Smooth muscle cell (in vitro differentiated cells): Measurements from ENCODE around the gene GFI1B. TPM values are rescaled to one million over a fixed set of nuclear protein-coding genes. Genes with fewer than 3 reads are reported as not detected.
"Not testable (repeated sequence)": the region's sequence is repeated elsewhere in the genome, so short reads cannot be mapped to it uniquely, and the experiment has no call there.

Experiments
- DNase-seq: peaks from one replicate; lab custom pipeline; 2025; ENCODE audit not compliant: unreplicated experiment; lab: John Stamatoyannopoulos, UW
- H2AFZ ChIP-seq: fragments of 200-600 bp; sonication (generic); 2 replicates; pipeline ENCODE4 v1.6.0; 2016; ENCODE audit warnings: antibody characterized with exemption, low read depth, mild to moderate bottlenecking
- H3F3A ChIP-seq: fragments of 200-600 bp; sonication (generic); 2 replicates; pipeline ENCODE4 v1.6.0; 2017; ENCODE audit warnings: antibody characterized with exemption, low read depth
- H3K27ac ChIP-seq: fragments of 200-600 bp; sonication (generic); 2 replicates; pipeline ENCODE4 v1.5.1; 2016; ENCODE audit warnings: low read depth, mild to moderate bottlenecking
- H3K27me3 ChIP-seq: fragments of 200-600 bp; sonication (generic); 2 replicates; pipeline ENCODE4 v1.6.1; 2016; ENCODE audit warnings: low read depth, mild to moderate bottlenecking
- H3K36me3 ChIP-seq: fragments of 200-600 bp; sonication (generic); 2 replicates; pipeline ENCODE4 v1.5.1; 2016; ENCODE audit warnings: low read depth
- H3K4me1 ChIP-seq: fragments of 200-600 bp; sonication (generic); 2 replicates; pipeline ENCODE4 v1.5.1; 2016; ENCODE audit warnings: low read depth
- H3K4me2 ChIP-seq: fragments of 200-600 bp; sonication (generic); 2 replicates; pipeline ENCODE4 v1.6.0; 2016; ENCODE audit warnings: mild to moderate bottlenecking
- H3K4me3 ChIP-seq: fragments of 200-600 bp; sonication (generic); 2 replicates; pipeline ENCODE4 v1.5.1; 2016; ENCODE audit warnings: mild to moderate bottlenecking
- H3K79me2 ChIP-seq: fragments of 200-600 bp; sonication (generic); 2 replicates; pipeline ENCODE4 v1.6.0; 2016; ENCODE audit warnings: low read depth, mild to moderate bottlenecking
- H3K9ac ChIP-seq: fragments of 200-600 bp; sonication (generic); 2 replicates; pipeline ENCODE4 v1.6.0; 2016; ENCODE audit warnings: low read depth
- H3K9me3 ChIP-seq: fragments of 200-600 bp; sonication (generic); replicated peaks from 2 replicates; pipeline ENCODE4 v1.5.1; 2016; ENCODE audit warnings: low read depth
- H4K20me1 ChIP-seq: fragments of 200-600 bp; sonication (generic); 2 replicates; pipeline ENCODE4 v1.6.0; 2016; ENCODE audit warnings: low read depth
- CTCF ChIP-seq: fragments of 200-600 bp; sonication (generic); IDR thresholded peaks from 2 replicates; pipeline ENCODE4 v1.5.1; 2017; ENCODE audit warnings: borderline replicate concordance, mild to moderate bottlenecking, antibody characterized with exemption; ENCODE audit not compliant: insufficient read depth, poor library complexity, severe bottlenecking
- WGBS: methylation state at CpG from one replicate; pipeline ENCODE4 v1.1.7; 2016; ENCODE audit warnings: low lambda C conversion rate; 5-methylcytosine and 5-hydroxymethylcytosine counted together
- polyA plus RNA-seq: library from polyadenylated mRNA; unstranded; fragments of >200 nt; fragmentation: Nextera tagmentation; extraction: Ambion mirVana; gene quantifications from 2 replicates; pipeline ENCODE4 v1.2.1, GENCODE V29; 2016
- total RNA-seq: library from RNA; depleted of rRNA; stranded (reverse); fragments of >200 nt; gene quantifications from 2 replicates; pipeline ENCODE4 v1.2.3, GENCODE V29; 2014

Gene GFI1B
- total and polyA plus RNA-seq, 2 experiments from 2014 or later, result not detected

- Histone ChIP-seq H3K27me3 (no peaks in the 10 kb centered on the region), H3K4me1 (no peaks in the 10 kb centered on the region), H3K79me2 (no peaks in the 10 kb centered on the region), H3K36me3 (no peaks in the 10 kb centered on the region), H3K9me3 (no peaks in the 10 kb centered on the region), H2AFZ (no peak overlapping the region), H3K9ac (no peak overlapping the region), H3K4me2 (no peak overlapping the region), H4K20me1 (no peaks in the 10 kb centered on the region), H3K4me3 (no peak overlapping the region), H3F3A (no peaks in the 10 kb centered on the region), H3K27ac (no peak overlapping the region)
- DNase-seq, result no peak
- WGBS, result 90% methylated on average over 14 of the region's 14 CpGs
- no peak for TF ChIP-seq CTCF
These were observed 9.9 kb downstream of the GFI1B start for GRCh38 chr9:132988244-132989013.

- no peaks in the 10 kb centered on the region for H3K9me3 ChIP-seq
These were observed 10.5 kb downstream of the GFI1B start for GRCh38 chr9:132989014-132989310.

GRCh38 chr9:132989414-132989996 is 11.0 kb downstream of the GFI1B start:
- H3K4me2 ChIP-seq, result no peak overlapping the region
- 89% methylated on average over 23 of the region's 23 CpGs for WGBS
- H3K9ac ChIP-seq, result no peak overlapping the region
- no peak overlapping the region for H3K27ac ChIP-seq
- H3K9me3 ChIP-seq, result no peaks in the 10 kb centered on the region
- DNase-seq, result no peak
- peaks cover 4% of the 10 kb centered on the region for H3K4me1 ChIP-seq
- H3K27me3 ChIP-seq, result no peaks in the 10 kb centered on the region
- no peaks in the 10 kb centered on the region for H3F3A ChIP-seq
- H3K79me2 ChIP-seq, result no peaks in the 10 kb centered on the region
- no peaks in the 10 kb centered on the region for H3K36me3 ChIP-seq
- no peaks in the 10 kb centered on the region for H4K20me1 ChIP-seq
- no peak for TF ChIP-seq CTCF
- H2AFZ ChIP-seq, result no peak overlapping the region
- H3K4me3 ChIP-seq, result no peak overlapping the region

More at GRCh38 chr9:132989014-132989310, 10.5 kb downstream of the GFI1B start:
- no peaks in the 10 kb centered on the region for H3K36me3 ChIP-seq
- no peaks in the 10 kb centered on the region for H3K79me2 ChIP-seq
- H3K27me3 ChIP-seq, result no peaks in the 10 kb centered on the region
- no peak overlapping the region for H3K4me2 ChIP-seq
- no peak for TF ChIP-seq CTCF
- WGBS, result 94% methylated on average over 13 of the region's 13 CpGs
- no peak overlapping the region for H3K9ac ChIP-seq
- H3K27ac ChIP-seq, result no peak overlapping the region
- H3F3A ChIP-seq, result no peaks in the 10 kb centered on the region
- H2AFZ ChIP-seq, result no peak overlapping the region
- no peaks in the 10 kb centered on the region for H3K4me1 ChIP-seq
- DNase-seq, result no peak
- no peaks in the 10 kb centered on the region for H4K20me1 ChIP-seq
- H3K4me3 ChIP-seq, result no peak overlapping the region

- H3K4me2 ChIP-seq, H3K4me3 ChIP-seq, H4K20me1 ChIP-seq, H3K79me2 ChIP-seq, H3K9ac ChIP-seq, H3K4me1 ChIP-seq, H3F3A ChIP-seq, H3K27me3 ChIP-seq, H3K27ac ChIP-seq, H3K9me3 ChIP-seq, DNase-seq, H2AFZ ChIP-seq, H3K36me3 ChIP-seq: not testable (repeated sequence)
- WGBS, result 88% methylated on average over 4 of the region's 4 CpGs
These were observed 11.6 kb downstream of the GFI1B start for GRCh38 chr9:132989998-132990557.
